ENCODE data around the gene ATG101.

ATG101 gene, protein sequence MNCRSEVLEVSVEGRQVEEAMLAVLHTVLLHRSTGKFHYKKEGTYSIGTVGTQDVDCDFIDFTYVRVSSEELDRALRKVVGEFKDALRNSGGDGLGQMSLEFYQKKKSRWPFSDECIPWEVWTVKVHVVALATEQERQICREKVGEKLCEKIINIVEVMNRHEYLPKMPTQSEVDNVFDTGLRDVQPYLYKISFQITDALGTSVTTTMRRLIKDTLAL

DNA sequence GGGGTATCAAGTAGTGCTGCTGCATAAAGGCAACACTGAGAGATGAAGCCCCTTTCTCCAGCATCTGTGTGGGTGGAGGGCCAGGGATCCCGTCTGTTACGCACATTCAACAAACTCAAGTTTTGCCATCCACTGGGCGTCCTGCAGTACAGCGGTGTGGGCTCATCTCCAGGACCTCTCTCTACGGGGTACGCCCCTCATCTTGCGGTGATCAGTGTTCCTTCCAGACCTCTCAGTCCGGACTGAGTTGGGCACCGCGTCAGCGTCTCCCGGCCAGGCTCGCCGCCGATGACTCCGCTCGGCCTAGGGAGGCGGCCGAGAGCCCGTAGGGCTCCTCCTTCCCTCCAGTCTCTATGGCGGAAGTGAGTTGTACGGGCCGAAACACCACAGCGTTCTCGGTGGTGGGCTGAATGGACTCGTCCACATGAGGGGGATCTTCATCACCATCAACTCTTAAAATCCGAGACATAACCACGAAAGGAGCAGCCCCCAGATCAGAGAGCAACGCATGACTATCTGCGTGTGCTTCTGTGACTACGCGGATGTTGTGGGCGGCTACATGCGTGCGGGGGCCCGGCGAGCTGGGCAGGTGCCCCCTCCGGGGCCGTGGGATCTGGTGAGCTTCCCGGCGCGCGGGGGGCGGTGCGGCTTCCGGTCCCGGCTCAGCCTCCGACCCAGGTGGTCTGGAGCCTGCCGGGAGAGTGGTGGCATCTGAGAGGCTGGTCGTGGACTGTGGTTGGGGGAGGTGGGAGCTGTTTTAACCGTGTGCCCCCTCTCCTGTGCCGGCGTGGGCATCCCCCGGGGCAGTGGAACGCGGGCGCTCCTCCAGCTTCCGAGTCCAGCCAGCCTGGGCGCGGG lies at the start of gene ATG101:
Gene ATG101, plus strand, starts transcription at position 652 of the 858 bp plus-strand sequence. CDS start 3,673 bp downstream, outside the sequence.
- peak; percentile 97 for DNase-seq (ENCODE audit: low read depth)

DNA sequence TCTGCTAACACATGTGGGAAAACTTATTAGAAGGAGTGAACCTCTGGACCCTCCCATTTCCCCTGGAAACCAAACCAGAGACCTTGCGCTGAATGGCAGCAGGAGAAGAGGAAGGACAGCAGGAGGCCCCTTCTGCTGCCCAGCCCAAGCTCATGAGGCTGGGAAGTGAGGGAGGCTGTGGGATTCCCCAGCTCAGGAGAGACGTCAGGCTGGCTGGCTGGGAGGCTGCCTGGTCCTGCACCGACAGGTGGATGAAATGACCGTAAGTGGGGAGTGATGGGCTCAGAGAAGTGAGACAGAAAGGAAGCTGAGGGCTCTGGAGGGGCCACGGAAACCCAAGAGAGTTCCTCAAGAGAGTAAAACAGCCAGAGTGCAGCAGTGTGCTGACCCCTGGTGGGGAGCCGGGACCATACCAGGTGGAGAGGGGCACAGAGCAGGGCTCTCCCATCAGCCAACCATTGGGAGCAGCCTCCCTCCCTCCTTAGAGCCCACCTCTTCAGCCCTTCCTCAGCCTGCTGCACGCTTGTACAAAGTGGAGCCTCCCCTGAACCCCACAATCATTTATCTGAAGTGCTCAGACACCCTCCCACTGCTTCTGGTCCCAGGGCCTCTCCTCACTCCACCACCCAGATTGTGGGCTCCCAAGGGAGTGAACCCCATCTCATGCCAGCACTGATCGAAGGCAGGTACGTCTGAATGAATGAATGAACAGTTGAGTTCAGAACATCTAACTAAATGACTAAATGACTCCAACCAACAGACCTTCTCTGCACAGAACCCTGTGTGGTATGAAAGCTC lies 49.0 kb upstream of the ATG101 start:
- no peak for DNase-seq (ENCODE audit: low read depth)

DNA sequence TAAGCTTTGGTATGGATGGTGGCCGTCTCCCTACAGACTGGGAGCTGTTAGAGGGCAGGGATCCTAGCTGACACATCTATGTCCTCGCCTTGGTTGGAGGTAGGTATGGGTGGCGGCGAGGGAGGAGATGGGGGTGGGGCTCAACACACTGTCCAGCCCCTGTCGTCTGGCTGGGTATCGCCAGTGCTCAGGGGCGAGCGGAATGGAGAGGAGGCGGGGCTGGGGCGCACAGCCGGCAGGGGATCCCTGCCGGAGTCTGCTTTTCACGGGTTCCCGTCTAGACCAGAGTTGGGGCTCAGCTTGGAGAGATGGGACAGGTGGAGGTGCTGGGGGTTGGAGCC lies 47.0 kb upstream of the ATG101 start:
- DNase-seq (ENCODE audit: low read depth): no peak

DNA sequence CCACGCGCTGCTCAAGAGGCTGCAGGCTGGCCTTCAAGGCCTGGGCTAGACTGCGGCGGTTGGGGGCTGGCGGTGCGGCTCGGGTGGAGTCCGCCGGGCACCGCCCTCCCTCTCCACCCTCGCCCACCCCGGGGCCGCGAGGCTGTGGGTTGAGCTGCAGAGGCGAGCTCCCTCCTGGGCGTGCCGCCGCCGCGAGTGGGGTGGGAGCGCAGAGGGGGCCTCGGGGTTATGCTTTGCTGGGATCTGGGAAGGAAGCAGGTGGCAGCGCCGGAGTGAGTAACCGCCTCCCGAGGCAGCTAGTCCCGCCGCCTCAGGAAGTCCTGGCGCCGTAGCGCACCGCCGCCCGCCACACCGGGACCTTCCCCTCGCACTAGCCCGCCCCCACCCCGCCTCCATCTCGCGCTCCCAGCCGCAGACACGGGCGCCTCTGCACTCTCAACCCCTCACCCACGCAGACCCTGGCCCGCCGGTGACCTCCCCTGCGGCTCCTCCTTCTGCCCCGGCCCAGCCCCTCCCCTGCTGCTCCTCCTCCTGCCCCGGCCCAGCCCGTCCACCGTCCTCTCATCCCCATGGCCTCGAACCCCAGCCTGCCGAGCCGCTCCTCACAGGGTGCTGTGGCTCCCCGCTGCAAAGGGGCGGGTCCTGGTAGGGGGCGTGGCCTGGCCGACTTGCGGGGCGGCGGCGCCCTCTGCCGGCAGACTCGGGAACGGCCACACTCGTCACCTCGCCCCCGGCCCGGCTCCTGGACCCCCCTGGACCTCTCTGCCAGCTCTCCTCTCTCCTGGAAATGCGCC lies 46.4 kb upstream of the ATG101 start:
- DNase-seq (ENCODE audit: low read depth): peak; percentile 52

DNA sequence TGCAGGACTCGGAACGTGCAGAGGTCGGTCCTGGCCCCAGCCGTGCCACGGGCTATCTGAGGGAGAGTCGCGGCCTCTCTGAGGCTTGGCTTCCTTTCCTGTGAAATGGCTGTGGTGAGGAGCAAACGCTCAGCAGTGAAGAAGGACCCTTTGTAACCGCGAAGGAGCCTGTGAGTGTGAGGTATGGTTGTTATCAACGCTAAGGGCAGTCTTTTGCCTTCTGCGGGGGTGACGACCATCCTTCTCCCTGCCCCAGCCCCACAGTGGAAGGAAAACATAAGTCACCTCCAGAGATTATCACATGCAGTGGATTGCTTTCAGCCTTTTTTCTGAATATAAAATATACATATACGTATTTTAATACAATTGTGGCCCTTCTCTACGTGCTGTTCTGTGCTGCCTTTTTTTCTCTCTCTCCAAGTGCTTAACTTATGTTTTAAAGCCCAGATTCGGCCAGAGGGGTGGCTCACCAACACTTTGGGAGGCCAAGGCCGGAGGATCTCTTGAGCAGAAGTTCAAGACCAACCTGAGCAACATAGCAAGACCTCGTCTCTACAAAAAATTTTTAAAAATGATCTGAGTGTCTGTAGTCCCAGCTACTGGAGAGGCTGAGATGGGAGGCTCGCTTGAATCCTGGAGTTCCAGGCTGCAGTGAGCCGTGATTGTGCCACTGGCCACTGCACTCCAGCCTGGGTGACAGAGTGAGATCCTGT lies 45.6 kb upstream of the ATG101 start:
- DNase-seq (ENCODE audit: low read depth): no peak

DNA sequence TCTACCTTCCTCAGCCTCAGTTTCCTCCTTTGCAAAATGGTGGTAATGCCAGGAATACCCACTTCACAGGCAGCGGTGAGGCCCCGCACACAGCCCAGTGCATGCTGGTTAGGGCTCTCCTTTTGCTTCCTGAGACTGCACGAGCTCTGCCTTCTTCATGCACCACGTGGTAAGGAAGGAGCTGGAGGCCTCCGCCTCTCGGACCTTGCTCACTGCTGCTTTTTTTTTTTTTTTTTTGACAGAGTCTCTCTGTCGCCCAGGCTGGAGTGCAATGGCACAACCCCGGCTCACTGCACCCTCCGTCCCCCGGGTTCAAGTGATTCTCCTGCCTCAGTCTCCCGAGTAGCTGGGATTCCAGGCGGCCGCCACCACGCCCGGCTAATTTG lies 44.9 kb upstream of the ATG101 start:
- no peak for DNase-seq (ENCODE audit: low read depth)

DNA sequence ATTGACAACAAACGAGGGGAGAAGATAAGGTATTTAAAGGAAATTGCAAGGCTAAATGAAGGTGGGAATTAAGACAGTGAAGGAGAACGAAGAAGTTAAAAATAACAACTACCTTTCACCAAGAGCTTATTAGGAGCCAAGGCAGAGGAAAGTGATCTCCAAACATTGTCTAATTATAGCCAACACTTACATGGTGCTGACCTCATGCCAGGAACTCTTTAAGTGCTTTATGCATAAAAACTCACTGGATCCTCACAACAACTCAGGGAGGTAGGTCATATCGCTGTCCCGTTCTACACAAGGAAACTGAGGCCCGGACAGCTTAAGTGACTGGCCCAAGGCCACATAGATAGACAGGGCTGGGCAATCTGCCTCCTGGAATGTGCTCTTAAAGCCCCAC lies 43.5 kb upstream of the ATG101 start:
- DNase-seq (ENCODE audit: low read depth): no peak

DNA sequence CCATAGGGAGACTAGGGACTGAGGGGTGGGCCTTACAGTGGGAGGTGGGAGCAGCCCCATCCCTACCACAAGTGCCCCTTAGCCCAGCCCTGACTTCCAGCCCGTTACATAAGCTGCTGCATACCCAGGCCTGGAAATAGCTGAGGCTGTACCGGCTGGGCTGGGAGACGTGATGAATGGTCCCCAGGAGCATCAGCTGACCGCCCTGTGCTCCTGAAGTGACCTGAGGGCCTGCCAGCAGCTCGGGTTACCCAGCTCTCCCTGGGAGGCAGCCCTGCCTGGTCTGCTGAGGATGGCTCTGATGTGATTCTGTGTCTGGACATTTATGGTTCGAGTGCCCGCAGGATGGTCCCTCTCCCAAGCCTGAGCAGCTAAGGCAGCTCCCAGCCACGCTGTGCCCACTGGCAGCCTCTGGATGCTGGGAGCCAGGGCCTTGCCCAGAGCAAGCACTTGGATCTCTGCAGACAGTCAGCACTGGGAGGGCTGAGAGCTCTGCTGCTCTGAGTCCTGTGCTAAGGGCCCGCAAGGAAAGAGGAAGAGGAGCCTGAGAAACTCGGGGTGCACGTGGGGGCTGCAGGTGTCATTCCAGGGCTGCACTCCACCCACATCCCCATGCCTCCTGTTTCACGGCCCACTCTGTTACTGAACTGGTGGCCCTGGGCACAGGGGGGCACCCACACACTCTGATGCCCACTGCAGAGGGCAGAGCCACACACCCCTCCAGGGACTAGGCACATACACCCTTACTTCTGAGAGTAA lies 42.5 kb upstream of the ATG101 start:
- DNase-seq (ENCODE audit: low read depth): no peak

DNA sequence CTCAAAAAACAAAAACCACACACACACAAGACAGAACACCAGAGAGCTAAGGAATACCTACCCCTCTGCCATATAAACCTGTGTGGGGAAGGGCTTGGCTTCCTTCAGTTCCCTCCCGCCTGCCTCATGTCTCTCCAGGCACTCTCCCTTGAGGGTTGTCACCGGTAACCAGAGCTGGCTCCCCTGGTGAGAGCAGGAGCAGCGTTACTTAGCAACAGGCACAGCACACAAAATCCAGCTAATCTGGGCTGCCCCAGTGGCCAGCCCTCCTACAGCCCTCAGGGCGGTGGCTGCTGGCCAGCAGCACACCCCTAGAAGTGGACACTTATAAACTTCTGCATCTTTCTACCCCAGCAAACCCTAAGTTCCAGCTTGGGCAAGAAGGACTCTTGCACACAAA lies 40.1 kb upstream of the ATG101 start:
- DNase-seq (ENCODE audit: low read depth): peak; percentile 52

DNA sequence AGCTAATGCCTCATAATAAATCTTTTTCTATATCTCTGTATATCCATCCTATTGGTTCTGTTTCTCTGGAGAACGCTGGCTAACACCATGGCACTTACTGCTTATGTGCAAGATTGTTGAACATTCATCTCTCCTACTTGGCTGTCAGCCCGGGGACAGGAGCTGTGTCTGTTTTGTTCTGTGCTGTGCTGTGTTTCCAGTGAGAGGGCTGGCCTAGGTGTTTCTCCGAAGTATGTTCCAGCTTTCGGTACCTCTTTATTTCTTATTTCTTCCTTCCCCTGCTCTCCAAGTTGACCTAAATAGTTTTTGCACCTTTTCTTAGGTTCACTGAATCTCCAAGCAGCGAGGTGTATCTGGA lies 37.4 kb upstream of the ATG101 start:
- peak; percentile 83 for DNase-seq (ENCODE audit: low read depth)

DNA sequence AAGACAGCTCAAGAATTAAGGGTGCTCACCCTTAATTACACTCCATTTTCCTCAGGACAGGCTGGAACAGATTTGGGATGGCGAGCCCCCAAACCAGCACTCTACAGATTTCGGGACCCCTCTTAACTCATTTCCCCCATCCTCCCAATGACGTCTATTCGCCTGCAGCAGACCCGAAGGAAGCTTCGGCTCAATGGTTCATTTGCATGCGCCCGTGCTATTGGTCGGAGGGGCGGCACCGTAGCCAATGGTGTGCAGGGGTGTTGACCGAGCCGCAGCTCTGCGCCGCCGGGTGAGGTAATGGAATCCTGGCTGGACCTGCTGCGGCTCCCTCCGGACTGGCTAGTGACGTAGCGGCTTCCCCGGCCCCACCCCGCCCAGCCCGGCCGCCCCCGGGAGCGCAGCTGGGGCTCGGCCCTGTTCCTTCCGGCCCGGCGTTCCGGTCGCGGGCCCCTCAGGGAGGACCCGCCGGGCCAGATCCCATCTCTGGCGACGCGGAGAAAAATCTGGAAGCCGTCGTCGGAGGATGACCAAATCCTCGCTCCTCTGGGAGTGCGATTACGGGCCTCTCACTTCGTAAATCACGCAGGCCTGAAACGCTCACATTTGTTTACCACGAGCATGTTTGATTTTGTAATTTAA lies 36.9 kb upstream of the ATG101 start:
- DNase-seq (ENCODE audit: low read depth): peak; percentile 99

DNA sequence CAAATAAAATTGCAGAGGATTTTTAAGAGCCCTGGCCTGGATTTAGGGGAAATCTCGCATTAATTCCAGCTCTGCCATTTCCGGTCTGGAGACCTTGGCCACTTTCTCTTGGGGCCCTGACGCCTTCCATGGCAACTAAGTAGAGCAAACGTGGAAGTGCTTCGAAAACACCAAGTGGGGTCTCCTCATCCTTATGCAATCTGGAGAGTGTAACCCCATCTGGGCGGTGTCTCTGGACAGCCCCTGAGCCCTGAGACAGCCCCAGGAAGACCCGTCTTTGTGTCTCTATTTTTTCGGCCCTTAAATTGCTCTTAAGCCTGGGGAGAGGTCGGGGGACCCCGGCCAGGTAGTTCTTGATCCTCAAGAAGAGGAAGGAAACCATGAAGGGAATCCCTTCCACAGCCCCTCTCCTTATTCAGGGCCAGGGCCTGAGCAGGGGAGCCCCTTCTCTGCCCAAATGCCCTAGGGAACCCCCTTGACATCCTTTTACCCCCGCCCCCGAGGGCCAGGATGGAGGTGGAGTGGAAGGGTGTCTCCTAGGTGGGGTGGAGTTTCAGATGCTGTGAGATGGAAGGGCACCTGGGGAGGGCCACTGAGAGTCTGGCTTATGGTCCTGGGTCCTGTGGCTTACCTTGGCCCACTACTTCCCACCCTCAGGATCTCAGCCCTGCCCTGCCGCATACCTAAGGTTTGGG lies 36.2 kb upstream of the ATG101 start:
- no peak for DNase-seq (ENCODE audit: low read depth)

DNA sequence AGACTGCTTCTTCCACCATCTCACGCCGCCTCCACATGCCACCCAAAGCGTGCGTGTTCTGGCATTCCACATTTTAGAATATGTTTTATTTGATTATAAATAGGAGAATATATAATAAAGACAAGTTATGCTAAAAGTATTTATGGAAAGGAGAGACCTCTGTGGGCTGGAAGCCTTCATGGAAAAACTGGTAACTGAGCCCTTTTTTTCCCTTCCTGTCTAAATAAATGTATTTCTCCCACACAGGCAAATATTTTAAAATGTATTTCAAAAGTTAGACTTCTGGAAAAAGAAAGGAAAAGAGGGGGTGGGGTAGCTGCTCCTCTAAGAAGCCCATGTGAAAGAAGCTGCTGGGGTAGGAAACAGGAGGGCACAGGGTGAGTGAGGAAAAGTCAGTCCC lies 34.6 kb upstream of the ATG101 start:
- DNase-seq (ENCODE audit: low read depth): no peak

DNA sequence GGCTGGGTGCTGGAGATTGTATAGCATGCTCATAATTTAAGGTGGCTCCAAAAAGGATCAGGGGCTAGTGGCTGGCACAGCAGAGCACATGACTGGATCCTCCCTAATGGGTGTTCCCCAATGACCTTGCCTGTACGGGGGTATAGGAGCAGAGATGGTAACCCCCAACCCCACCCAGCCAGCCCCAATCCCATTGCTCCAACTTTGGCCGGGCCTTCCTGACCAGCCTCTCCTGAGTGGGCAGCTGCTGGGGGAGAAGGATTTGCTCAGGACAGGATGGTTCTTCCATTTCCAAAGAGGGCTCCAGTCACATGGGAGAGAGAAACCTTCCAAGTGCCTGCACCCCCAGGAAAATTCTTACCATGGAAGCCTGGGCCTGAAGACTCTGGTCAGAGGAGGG lies 33.9 kb upstream of the ATG101 start:
- DNase-seq (ENCODE audit: low read depth): no peak

DNA sequence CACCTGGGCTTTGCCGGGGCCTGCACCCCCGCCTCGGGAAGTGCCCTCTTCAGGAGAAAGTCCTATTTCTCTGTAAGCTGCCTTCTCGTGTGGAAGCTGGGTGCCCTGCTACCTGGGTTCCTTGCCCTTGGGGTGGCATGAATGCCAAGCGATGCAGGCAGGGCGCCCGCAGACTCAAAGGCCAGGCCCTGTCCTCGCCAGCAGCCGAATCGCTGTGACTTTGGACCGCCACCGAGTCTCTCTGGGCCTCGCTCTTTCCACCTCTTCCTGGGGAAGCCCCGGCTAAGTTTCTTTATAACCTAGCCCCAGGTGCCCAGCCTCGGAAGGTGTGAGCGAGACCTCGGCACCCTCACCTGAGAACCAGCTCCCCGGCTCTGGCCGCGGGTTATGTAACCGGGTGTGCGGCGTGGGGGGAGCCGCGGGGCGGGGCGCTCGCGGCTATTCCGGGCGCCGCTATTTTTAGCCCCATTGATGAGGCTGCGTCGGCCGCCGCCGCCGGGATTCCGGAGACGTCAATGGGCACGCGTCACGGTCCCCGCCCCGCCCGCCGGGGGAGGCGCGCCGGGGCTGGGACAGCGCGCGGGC lies 33.1 kb upstream of the ATG101 start:
- DNase-seq (ENCODE audit: low read depth): peak; percentile 74

DNA sequence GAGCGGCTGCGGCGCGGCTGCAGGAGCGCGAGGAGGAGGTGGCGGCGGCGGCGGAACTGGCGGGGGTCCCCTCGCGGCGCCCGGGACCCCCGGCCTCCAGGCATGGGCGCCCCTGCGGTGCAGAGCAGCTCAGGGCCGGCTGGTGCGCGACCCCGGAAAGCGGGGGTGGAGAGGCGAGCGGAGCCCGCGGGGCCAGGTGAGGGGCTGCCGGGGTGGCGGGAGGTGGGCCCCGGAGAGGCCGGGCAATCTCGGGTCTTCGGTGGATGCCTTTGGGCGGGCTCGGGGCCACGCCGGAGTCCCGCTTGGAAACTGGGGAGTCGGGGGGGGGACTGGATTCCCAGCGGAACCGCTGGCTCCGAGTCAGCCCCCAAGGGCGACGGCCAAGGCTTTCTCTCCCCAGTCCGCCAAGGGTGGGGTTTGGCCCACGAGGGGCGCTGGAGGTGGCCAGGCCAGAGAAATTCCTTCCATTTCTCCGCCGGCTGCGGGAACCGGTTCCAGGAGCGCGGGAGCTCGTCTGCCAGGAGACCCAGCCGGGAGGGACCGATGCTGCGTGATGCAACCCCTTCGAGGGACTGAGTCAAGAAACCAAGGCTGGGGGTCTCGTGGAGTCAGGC lies 32.4 kb upstream of the ATG101 start:
- DNase-seq (ENCODE audit: low read depth): peak; percentile 47

DNA sequence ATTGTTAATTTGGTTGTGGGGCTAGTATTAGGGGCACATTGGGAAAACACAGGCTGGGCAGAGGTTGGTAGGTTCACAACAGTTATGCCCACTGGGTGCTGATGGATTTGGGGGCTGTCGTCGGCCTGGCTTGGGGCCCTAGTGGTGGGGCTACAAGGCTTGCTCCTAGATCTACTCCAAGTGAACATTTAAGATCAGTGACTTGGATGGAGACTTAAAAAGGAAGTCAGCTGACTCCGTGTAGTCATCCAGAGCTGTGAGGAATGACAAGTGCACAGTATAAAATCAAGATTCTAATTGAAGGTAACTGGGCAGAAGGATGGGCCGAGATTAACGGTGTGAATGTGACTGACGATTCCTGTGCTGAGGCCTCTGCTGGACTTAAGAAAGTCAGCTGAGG lies 31.3 kb upstream of the ATG101 start:
- no peak for DNase-seq (ENCODE audit: low read depth)

DNA sequence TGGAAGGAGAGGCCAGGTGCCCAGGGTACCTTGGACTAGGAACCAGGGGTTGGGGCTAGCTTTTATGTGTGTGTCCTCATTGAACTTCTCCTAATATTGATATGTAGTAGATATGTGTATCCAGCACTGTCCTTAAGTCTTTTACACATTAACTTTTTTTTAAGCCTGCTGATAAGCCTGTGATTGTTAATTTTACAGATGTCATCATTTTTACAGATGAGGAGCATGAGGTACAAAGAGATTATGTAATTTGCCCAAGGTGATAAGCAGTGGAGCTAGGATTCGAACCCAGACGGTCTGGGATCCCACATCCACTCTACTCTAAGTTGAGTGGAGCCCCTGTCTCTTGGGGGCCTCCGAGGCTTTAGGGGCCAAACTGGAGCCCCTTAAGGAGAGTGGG lies 28.7 kb upstream of the ATG101 start:
- no peak for DNase-seq (ENCODE audit: low read depth)

DNA sequence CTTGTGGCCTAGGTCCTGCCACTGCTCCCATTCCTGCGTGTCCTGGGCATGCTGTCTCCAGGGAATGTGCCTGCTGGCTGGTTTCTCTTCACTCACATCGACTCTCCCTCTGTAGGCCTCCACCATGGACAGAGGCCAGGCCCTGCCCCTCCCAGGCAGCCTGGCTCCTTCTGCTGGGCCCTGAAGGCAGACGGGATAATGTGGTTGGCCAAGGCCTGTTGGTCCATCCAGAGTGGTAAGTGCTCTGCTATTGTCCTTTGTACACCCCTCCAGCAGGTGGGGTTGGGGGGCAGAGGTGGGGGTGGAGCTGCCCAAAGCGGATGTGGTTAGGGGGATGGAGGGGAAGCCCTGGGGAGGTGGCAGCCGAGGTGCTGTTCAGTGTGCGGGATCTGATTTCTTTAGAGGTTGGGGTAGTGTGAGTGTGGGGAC lies 28.1 kb upstream of the ATG101 start:
- peak; percentile 45 for DNase-seq (ENCODE audit: low read depth)
